ENCODE data around the gene MYO7B.

DNA sequence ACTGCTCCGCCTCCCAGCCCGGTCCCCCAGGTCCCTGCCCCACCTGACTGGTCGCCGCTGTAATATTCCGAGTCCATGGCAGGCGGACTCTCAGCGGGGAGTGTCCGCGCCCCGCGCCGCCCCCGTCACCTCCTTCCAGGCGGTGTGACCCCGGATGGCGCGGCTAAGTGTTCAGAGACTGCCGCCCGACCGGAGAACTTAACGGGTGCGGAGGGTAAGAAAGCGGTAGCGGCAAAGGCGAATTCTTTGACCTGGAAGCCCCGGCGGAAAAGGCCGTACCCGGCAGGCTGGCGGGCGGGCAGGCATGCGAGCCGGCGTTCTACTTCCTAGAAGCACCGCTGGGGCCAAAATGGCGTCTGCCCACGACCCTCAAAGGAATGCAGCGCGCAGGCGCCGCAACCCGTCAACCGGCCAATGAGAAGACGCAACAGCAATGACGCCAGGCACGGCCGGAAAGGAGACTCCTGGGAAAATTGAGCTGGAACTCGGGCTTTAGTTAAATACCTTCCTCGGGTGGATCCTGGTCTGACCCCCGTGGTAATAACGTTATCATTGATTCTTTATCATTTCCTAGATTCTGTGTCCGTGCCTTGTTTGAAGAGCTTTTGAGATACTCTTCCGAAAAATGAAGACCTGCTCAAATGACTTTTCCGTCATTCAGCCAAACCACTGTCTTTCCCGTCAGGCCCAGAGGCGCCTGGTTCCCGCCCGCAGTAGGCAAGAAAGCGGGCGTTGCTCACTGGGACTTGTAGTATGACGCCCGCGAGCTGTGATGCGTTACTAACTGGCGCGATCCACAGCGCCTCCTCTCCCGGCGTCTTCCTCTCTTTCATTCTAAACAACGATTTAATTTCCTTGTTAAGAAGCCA lies 9.1 kb upstream of the MYO7B start, which contains the start of gene IWS1:
- TF ChIP-seq, protein P1, sequence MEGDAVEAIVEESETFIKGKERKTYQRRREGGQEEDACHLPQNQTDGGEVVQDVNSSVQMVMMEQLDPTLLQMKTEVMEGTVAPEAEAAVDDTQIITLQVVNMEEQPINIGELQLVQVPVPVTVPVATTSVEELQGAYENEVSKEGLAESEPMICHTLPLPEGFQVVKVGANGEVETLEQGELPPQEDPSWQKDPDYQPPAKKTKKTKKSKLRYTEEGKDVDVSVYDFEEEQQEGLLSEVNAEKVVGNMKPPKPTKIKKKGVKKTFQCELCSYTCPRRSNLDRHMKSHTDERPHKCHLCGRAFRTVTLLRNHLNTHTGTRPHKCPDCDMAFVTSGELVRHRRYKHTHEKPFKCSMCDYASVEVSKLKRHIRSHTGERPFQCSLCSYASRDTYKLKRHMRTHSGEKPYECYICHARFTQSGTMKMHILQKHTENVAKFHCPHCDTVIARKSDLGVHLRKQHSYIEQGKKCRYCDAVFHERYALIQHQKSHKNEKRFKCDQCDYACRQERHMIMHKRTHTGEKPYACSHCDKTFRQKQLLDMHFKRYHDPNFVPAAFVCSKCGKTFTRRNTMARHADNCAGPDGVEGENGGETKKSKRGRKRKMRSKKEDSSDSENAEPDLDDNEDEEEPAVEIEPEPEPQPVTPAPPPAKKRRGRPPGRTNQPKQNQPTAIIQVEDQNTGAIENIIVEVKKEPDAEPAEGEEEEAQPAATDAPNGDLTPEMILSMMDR (conservative IDR thresholded peaks at IDR 0.05; ENCODE audit: low read length): peak; percentile 60; the same call in 1 of the 2 replicates
- TF ChIP-seq EZH2phosphoT487 (IDR thresholded peaks at IDR 0.05; ENCODE audit: borderline replicate concordance, low read depth, low read length): no peak
